HG03108 (cell line): Measurements from ENCODE around the gene SDK2.

Source experiments
- ATAC-seq: cut with Tn5 transposase; IDR thresholded peaks from one replicate; pipeline ENCODE4 v1.9.1; 2021; ENCODE audit warnings: moderate library complexity; ENCODE audit not compliant: unreplicated experiment

SDK2 gene

GRCh38 chr17:73538445-73538844, 105.8 kb downstream of the SDK2 start:
- no peak for ATAC-seq

GRCh38 chr17:73536700-73537605, 107.3 kb downstream of the SDK2 start:
- no peak for ATAC-seq

GRCh38 chr17:73535746-73536145, 108.5 kb downstream of the SDK2 start:
- no peak for ATAC-seq

GRCh38 chr17:73534209-73534909, 109.9 kb downstream of the SDK2 start:
- no peak for ATAC-seq

- no peak for ATAC-seq
These were observed 110.5 kb downstream of the SDK2 start for GRCh38 chr17:73533781-73534180.

- ATAC-seq = no peak
These were observed 111.1 kb downstream of the SDK2 start for GRCh38 chr17:73533127-73533526.

GRCh38 chr17:73532421-73532901, 111.8 kb downstream of the SDK2 start:
- ATAC-seq = no peak

GRCh38 chr17:73531158-73531557, 113.1 kb downstream of the SDK2 start:
- no peak for ATAC-seq

GRCh38 chr17:73528679-73529078, 115.6 kb downstream of the SDK2 start:
- no peak for ATAC-seq

GRCh38 chr17:73526952-73527351, 117.3 kb downstream of the SDK2 start:
- ATAC-seq = no peak

- no peak for ATAC-seq
These were observed 119.1 kb downstream of the SDK2 start for GRCh38 chr17:73524941-73525679.

- ATAC-seq = no peak
These were observed 121.5 kb downstream of the SDK2 start for GRCh38 chr17:73522696-73523095.

GRCh38 chr17:73522107-73522506, 122.1 kb downstream of the SDK2 start:
- ATAC-seq = no peak

GRCh38 chr17:73521376-73521775, 122.9 kb downstream of the SDK2 start:
- no peak for ATAC-seq

- no peak for ATAC-seq
These were observed 123.9 kb downstream of the SDK2 start for GRCh38 chr17:73520369-73520761.

- no peak for ATAC-seq
These were observed 124.4 kb downstream of the SDK2 start for GRCh38 chr17:73519714-73520368.

GRCh38 chr17:73519011-73519410, 125.2 kb downstream of the SDK2 start:
- no peak for ATAC-seq

- no peak for ATAC-seq
These were observed 127.8 kb downstream of the SDK2 start for GRCh38 chr17:73516431-73516830.

- ATAC-seq = no peak
These were observed 129.9 kb downstream of the SDK2 start for GRCh38 chr17:73514146-73514863.

- ATAC-seq = no peak
These were observed 130.8 kb downstream of the SDK2 start for GRCh38 chr17:73513426-73513825.
